ENCODE measurements around the gene GRID1.
"Not testable (repeated sequence)": the region's sequence is repeated elsewhere in the genome, so short reads cannot be mapped to it uniquely, and the experiment has no call there.

Gene GRID1

GRCh38 chr10:86077871-86078638, 288.5 kb downstream of the GRID1 start:
- DNase-seq (ENCODE audit: low spot score) = no peak

- no peak for DNase-seq (ENCODE audit: low spot score)
Observed at GRCh38 chr10:86077271-86077670, 289.3 kb downstream of the GRID1 start.

DNA sequence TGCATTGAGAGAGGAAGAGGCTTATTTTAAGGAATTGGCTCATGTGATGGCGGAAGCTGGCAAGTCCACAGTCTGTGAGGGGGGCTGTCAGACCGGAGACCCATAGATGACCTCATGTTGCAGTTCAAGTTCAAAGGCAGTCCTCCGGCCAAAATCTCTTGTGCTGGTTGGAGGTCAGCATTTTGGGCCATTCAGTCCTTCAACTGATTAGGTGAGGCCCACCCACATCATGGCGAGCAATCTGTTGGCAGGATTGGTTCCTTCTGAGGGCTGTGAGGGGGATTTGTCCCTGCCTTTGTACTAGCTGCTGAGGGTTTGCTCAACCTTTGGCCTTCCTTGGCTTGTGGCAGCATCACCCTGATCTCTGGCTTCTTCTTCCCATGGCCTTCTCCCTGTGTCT, 290.1 kb downstream of the GRID1 start:
- not testable (repeated sequence) for DNase-seq (ENCODE audit: low spot score)

- DNase-seq (ENCODE audit: low spot score) = no peak
Observed at GRCh38 chr10:86075512-86075911, 291.1 kb downstream of the GRID1 start.

GRCh38 chr10:86074294-86074693, 292.3 kb downstream of the GRID1 start:
- DNase-seq (ENCODE audit: low spot score) = no peak

GRCh38 chr10:86073199-86073977, 293.2 kb downstream of the GRID1 start:
- no peak for DNase-seq (ENCODE audit: low spot score)

GRCh38 chr10:86072413-86072812, 294.2 kb downstream of the GRID1 start:
- DNase-seq (ENCODE audit: low spot score) = no peak

GRCh38 chr10:86071758-86072157, 294.8 kb downstream of the GRID1 start:
- DNase-seq (ENCODE audit: low spot score) = no peak

GRCh38 chr10:86071145-86071544, 295.4 kb downstream of the GRID1 start:
- no peak for DNase-seq (ENCODE audit: low spot score)

DNA sequence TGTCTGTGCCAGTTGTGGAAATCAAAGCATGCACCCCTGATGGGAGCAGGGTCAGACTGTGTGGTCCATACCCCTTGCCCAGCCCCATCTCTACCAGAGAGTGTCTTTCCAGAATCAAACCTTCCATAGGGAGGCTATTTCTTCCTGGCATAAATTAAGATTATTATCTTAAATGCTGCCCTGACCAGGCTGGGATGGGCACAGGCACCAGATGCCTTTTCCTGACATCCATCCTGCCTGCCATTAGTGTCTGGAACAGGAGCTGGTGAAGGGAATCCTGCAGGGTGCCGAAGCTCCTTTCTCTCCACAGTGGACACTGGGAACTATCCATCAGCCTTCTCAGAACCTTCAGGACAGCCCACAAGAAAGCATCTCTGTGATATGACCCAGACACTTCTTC, 296.3 kb downstream of the GRID1 start:
- no peak for DNase-seq (ENCODE audit: low spot score)

DNA sequence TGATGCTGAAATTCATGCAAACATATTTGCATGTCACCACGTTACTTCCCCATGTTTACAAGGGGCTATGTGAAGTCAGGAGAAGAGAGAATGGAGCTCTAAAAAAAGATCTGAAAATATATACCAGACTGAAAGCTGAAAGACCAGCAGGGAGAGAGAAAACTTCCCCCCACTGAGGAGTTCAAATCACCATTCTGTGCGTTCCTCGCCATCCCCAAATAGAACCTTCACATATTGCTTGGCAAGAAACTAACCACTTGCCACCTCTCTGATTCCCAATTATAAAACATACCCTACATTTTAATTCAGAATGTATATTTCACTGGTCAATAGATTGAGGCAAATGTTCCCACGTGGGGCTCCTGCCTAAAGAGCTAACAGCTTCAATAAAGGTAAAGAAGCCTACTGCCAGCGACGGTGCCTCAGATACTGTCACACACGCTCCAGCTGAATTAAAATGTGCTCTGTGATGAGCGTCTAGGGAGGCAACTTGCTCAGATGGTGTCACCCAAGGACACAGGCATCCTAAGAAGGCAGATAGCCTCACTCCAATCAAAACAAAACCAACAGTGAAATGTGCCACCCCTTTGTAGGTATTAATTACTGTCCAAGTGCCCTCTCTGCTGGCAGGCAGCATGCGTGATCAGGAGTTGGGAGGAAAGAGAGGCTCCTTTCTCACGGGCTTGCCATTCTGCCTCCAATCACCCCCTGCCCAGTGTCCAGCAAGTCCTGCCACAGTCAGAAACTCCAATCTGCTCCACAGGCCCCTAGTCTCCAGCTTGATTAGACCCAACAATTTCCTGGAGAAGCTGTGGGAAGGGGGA, 298.2 kb downstream of the GRID1 start:
- DNase-seq (ENCODE audit: low spot score) = no peak

DNA sequence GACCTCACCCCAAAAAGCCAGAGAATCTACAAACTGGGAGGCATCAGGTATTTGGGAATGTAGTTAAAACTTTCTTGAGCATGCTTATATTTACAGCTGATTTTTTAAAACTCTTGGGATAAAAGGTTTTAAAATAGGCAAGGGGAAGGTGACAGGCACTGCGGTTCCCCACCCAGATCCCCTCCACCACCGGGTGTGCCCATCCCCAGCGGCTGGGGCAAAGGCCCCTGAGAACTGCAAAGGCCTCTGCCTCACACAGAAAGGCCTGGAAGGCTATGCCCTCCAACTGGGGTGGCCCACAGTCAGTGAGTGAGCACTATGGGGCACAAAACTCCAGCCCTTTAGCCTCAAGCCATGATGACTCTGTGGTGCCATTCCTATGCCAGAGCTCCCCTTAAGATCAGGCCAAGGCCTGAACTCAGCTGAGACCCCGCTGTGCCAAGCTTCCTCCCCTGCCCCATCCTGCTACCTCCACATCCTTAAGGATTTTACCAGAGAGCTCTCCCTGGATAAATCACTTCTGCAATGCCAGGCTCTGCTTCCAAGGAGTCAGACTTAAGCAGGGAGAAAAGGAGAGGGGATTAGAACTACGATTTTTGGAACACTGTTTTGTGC, 299.1 kb downstream of the GRID1 start:
- DNase-seq (ENCODE audit: low spot score) = no peak

GRCh38 chr10:86066696-86067095, 299.9 kb downstream of the GRID1 start:
- DNase-seq (ENCODE audit: low spot score) = no peak

- no peak for DNase-seq (ENCODE audit: low spot score)
Observed at GRCh38 chr10:86065711-86066251, 300.8 kb downstream of the GRID1 start.

GRCh38 chr10:86064931-86065662, 301.5 kb downstream of the GRID1 start:
- DNase-seq (ENCODE audit: low spot score) = no peak

DNA sequence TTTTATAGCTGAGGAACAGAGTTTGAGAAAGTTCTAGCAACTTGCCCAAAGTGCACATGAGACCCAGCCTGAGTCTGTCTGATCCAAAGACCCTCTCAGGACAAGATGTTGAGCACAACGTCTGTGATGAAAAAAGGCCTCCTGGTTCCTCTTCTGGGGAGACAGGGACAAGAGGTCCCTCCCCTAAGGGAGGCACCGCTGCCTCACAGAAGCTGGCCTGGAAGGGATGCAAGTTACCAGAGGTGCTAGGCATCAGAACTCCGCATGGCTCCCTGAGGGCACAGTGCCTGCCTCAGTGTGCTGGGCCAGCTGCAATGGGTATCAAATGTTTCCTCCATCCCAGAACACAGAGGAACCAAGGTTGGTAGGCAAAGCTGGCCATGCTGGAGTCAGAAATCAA, 302.4 kb downstream of the GRID1 start:
- no peak for DNase-seq (ENCODE audit: low spot score)

DNA sequence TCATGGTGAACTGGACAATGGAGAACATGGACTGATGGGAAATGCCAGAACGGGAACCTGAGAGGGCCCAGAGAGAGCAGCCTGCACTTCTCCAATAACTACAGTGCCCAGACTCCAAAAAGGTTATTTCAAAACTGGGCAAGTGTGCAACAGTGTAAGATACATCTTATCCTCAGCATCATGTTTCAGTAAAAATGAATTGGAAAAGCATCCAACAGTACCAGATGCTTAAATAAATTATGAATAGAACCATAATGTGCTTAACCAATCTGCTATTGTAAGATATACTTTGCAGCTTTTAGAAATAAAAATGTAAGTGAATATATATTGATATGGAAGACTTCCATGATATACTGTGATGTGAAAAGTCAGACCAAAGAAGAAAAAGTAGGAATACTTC, 303.3 kb downstream of the GRID1 start:
- no peak for DNase-seq (ENCODE audit: low spot score)

DNA sequence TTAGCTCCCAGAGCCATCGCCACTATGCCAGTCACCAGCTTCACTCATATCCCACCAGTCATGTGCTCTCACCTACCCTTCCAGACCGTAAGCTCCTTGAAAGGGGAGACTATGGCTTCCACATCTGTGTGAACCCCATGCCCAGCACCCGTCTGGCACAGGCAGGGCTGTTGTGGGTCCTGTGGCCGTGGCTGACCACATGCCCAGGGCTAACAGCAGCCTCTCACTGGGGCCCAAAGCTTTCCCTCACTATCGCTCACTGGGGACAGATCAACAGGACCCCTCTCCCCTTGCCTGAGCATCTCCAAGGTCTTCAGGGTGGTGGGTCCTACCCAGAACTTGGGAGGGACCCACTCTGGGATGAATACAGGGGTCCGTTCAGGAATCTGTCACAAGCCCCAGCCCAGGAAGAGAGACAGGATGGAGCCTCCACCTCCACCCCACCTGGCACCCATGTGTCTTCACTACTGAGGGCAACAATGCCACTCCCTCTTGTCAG, 303.9 kb downstream of the GRID1 start:
- no peak for DNase-seq (ENCODE audit: low spot score)

GRCh38 chr10:86062198-86062550, 304.4 kb downstream of the GRID1 start:
- DNase-seq (ENCODE audit: low spot score) = no peak

DNA sequence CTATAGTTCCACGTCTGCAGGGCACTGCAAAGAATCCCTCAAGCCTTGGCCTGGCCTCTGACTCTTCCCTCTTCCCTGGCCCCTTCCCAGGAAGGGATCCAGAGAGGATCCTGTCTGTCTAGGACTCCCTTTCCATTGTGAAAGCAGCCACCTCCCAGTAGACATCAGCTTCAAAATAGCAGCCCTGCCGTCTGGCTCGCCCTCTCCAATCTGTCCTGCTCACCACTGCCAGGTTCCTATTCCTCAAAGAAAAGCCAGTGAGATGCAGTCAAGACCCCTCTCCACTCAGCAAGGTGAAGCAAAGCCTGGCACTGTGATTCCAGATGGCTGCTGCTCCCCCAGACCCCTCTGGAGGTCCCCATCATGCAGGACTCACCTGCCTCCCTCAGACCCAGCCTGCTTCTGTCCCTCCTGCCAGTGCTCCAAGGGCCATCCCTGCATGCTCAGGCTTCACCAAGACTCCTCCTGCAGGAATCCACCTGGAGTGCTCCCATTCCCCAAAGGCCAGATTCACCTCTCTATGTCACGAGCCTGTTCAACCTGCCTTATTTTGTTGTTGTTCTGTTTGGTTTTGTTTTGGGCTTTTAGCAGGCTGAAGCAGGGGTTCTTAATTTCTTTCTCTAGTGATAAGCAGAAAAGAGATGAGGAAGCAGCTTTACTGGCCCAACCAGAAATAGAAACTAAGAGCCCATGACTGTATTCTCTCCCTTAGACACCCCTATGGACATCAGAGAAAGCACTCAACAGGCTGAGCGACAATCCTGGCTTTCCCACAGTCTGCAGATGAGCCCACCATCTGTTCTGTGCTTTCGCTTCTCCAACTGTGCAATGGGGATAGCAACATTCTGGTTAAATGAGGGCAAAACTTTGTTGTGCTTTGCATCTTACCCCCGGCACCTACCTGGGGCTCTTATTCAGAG, 305.1 kb downstream of the GRID1 start:
- DNase-seq (ENCODE audit: low spot score) = no peak

Data from HuH-7.5 (cell line).